ENCODE data around the gene GRID2.

Gene GRID2

GRCh38 chr4:93775551-93775950 is 1471.8 kb downstream of the GRID2 start:
- FAIRE-seq: no peak

GRCh38 chr4:93776386-93777080 is 1472.8 kb downstream of the GRID2 start:
- no peak for FAIRE-seq

DNA sequence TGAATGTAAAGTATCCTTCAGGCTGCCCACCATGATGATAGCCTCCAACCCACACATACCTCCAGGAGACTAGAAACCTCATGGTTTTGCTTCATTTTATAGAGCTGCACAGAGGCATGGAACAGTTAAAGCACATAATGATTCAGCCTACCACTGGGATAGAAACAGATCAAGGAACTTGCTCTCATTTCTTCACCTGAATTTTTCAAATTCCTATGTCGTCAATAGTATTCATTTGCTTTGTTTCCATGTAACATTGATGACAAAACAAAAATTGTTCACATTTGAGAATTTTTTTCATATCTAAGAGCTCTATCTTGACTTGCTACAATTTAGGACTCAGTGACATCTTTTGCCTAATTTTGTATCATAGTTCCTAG is 1473.3 kb downstream of the GRID2 start:
- FAIRE-seq: no peak

- no peak for FAIRE-seq
These were observed 1475.5 kb downstream of the GRID2 start for GRCh38 chr4:93779228-93779627.

- no peak for FAIRE-seq
These were observed 1476.3 kb downstream of the GRID2 start for GRCh38 chr4:93780080-93780479.

GRCh38 chr4:93781198-93781597 is 1477.4 kb downstream of the GRID2 start:
- FAIRE-seq: no peak

DNA sequence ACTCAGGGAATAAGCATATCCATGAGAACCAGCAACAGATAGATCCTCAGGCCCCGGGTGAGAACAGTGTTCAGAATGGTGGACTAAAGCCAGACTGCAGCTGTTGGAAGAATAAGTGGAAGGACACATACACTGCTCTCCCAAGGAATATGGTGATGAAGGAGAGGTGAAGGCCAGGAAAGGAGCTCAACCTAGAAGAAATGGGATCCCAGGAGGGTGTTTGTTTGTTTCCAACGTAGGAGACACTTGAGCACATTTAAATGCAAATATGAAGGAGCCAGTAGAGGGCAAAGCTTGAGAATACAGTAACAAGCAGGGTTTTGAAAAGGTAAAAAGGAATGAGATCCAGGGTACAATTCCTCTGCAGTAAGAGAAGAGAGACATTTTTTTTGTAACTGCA is 1482.4 kb downstream of the GRID2 start:
- FAIRE-seq: no peak

- FAIRE-seq: peak; percentile 25
These were observed 1484.9 kb downstream of the GRID2 start for GRCh38 chr4:93788712-93789111.

GRCh38 chr4:93791570-93792195 is 1487.9 kb downstream of the GRID2 start:
- FAIRE-seq: peak; percentile 37

DNA sequence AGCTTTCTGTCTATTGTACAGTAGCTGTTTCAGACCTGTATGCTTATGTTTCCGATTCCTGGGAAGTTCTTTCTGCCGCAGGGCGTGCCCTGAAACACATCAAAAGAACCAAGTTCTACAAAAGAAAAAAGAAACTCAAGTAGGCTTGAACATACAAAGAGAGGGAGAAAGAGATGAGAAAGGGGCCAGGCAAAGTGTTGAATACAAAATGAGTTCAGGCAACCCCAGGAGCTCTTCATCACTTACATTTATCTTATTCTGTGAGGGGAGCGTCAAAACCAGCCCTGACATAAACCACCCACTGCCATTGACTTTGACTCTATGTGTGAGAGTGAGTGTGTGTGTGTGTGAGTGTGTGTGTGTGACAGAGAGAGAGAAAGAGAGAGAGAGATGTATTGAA is 1498.3 kb downstream of the GRID2 start:
- no peak for FAIRE-seq

DNA sequence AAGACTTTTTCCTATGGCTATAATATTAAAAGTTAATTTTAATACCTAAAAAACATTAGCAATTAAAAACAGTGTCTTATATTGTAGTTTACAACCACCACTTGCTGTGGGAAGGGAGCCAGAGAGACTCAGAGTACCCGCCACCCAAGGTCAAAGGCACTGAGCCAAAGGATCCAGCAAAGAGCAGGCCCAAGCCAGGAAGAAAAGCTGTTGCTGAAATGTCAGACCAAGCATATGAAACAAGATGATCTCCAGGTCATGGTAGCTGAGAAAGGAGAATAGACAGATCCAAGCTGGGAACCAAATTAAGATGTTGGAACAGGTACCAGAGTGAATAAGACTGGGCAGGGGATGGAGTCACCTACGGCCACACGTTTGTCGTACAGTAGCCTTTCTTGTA is 1506.0 kb downstream of the GRID2 start:
- FAIRE-seq: no peak

GRCh38 chr4:93810340-93810992 is 1506.7 kb downstream of the GRID2 start:
- FAIRE-seq: no peak

DNA sequence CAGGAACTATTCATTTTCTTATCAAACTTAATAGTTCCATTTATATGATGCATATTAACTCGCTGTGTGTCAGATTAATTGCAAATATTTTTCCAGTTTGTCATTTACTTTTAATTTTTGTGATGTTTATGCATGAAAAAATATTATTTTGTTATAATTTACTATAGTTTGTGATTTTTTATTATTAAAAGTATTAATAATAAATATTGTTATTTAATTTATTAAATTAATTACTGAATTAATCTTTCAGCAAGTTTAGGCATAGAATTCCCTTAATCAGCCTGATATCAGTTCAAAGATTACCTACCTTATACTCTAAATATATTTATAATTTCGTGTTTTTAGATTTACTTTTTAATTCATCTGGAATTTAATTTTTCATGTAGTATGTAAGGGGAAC is 1509.3 kb downstream of the GRID2 start:
- no peak for FAIRE-seq

GRCh38 chr4:93814141-93814540 is 1510.4 kb downstream of the GRID2 start:
- FAIRE-seq: no peak

GRCh38 chr4:93814722-93815121 is 1511.0 kb downstream of the GRID2 start:
- FAIRE-seq: no peak
